Chondrocyte (in vitro differentiated cells): Measurements from ENCODE around the gene DTNBP1. TPM values are rescaled to one million over a fixed set of nuclear protein-coding genes. Genes with fewer than 3 reads are reported as not detected.
A peak's percentile ranks its signal among the peaks of the same experiment; 100 is the strongest.
"Not testable (repeated sequence)": the region's sequence is repeated elsewhere in the genome, so short reads cannot be mapped to it uniquely, and the experiment has no call there.

Experiments used
- DNase-seq: peaks from one replicate; pipeline ENCODE4 v3.0.0; 2021; ENCODE audit warnings: mixed read lengths, low spot score
- H3K27ac Mint-ChIP-seq: one replicate; pipeline ENCODE4 v1.8.0; 2021; ENCODE audit warnings: mild to moderate bottlenecking, moderate library complexity, mixed read lengths; ENCODE audit not compliant: unreplicated experiment
- H3K27me3 Mint-ChIP-seq: 2 replicates; pipeline ENCODE4 v1.8.0; 2021; ENCODE audit warnings: low read depth, mixed read lengths
- H3K36me3 Mint-ChIP-seq: 2 replicates; pipeline ENCODE4 v1.8.0; 2021; ENCODE audit warnings: low read depth, mixed read lengths
- H3K4me1 Mint-ChIP-seq: 2 replicates; pipeline ENCODE4 v1.8.0; 2021; ENCODE audit warnings: low read depth, mild to moderate bottlenecking, mixed read lengths
- H3K4me3 Mint-ChIP-seq: one replicate; pipeline ENCODE4 v1.8.0; 2021; ENCODE audit warnings: mild to moderate bottlenecking, moderate library complexity, mixed read lengths; ENCODE audit not compliant: unreplicated experiment
- H3K9me3 Mint-ChIP-seq: 2 replicates; pipeline ENCODE4 v1.8.0; 2021; ENCODE audit warnings: low read depth, mixed read lengths
- total RNA-seq: library from RNA; stranded (reverse); gene quantifications from 3 replicates; pipeline ENCODE4 v1.2.1, GENCODE V29; 2021
- TF ChIP-seq, protein P1 (sequence below): fragments of 200-600 bp; sonication (generic); IDR thresholded peaks from 2 replicates; pipeline ENCODE4 v1.5.0; 2021; ENCODE audit warnings: antibody characterized with exemption, mild to moderate bottlenecking, moderate library complexity

The DTNBP1 gene
- total RNA-seq, 1 donor from 2014 or later, result 18.0 TPM

DNA sequence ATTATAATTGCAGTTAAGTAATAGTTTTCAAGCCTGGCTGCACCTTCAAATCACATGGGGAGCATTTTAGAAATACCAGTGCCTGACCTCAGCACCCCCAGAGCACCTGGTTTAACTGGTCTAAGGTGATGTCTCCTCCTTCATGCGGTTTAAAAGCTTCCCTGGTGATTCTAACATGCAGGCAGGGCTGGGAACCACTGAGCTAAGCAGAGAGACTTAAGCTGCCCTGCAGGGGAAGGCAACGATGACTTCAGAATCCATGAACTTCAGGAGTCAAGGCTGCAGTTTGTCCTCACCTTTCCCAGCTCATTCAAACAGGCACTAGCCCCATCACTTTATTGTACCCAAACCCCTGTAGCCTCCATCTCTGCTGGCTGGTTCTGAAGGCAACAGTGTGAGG is 6.1 kb upstream of the DTNBP1 start:
- no peak overlapping the region for H3K4me3 Mint-ChIP-seq
- H3K27ac Mint-ChIP-seq, result no peak overlapping the region
- no peaks in the 10 kb centered on the region for H3K36me3 Mint-ChIP-seq
- DNase-seq, result no peak
- no peaks in the 10 kb centered on the region for H3K4me1 Mint-ChIP-seq
- peaks cover 27% of the 10 kb centered on the region for H3K27me3 Mint-ChIP-seq
- TF ChIP-seq, protein P1, sequence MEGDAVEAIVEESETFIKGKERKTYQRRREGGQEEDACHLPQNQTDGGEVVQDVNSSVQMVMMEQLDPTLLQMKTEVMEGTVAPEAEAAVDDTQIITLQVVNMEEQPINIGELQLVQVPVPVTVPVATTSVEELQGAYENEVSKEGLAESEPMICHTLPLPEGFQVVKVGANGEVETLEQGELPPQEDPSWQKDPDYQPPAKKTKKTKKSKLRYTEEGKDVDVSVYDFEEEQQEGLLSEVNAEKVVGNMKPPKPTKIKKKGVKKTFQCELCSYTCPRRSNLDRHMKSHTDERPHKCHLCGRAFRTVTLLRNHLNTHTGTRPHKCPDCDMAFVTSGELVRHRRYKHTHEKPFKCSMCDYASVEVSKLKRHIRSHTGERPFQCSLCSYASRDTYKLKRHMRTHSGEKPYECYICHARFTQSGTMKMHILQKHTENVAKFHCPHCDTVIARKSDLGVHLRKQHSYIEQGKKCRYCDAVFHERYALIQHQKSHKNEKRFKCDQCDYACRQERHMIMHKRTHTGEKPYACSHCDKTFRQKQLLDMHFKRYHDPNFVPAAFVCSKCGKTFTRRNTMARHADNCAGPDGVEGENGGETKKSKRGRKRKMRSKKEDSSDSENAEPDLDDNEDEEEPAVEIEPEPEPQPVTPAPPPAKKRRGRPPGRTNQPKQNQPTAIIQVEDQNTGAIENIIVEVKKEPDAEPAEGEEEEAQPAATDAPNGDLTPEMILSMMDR, result no peak
- H3K9me3 Mint-ChIP-seq, result no peaks in the 10 kb centered on the region

DNA sequence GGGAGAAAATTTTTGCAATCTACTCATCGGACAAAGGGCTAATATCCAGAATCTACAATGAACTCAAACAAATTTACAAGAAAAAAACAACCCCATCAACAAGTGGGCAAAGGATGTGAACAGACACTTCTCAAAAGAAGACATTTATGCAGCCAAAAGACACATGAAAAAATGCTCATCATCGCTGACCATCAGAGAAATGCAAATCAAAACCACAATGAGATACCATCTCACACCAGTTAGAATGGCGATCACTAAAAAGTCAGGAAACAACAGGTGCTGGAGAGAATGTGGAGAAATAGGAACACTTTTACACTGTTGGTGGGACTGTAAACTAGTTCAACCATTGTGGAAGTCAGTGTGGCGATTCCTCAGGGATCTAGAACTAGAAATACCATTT is 4.1 kb upstream of the DTNBP1 start:
- not testable (repeated sequence) for H3K4me3 Mint-ChIP-seq, H3K36me3 Mint-ChIP-seq, H3K4me1 Mint-ChIP-seq, DNase-seq, H3K9me3 Mint-ChIP-seq, H3K27ac Mint-ChIP-seq
- H3K27me3 Mint-ChIP-seq, result peaks cover 19% of the 10 kb centered on the region

DNA sequence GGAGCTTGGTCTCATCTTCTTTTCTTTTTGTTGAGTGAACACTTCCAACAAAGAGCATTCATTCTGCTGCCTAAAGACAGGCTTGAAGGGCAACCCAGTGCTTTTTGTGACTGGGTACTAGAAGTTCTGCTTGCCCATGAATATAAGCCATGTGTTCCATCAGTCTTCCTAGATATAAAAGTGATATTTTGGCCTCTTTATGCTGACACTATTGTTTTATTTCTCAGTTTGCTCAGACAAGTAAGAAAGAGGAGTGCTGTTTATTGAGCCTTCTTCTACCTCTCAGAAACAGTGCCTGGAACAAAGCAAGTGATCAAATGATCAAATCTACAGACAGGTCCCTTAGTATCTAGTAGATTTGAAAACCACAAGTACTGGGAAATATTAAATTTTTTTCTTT is 2.4 kb upstream of the DTNBP1 start:
- TF ChIP-seq, protein P1, result no peak

DNA sequence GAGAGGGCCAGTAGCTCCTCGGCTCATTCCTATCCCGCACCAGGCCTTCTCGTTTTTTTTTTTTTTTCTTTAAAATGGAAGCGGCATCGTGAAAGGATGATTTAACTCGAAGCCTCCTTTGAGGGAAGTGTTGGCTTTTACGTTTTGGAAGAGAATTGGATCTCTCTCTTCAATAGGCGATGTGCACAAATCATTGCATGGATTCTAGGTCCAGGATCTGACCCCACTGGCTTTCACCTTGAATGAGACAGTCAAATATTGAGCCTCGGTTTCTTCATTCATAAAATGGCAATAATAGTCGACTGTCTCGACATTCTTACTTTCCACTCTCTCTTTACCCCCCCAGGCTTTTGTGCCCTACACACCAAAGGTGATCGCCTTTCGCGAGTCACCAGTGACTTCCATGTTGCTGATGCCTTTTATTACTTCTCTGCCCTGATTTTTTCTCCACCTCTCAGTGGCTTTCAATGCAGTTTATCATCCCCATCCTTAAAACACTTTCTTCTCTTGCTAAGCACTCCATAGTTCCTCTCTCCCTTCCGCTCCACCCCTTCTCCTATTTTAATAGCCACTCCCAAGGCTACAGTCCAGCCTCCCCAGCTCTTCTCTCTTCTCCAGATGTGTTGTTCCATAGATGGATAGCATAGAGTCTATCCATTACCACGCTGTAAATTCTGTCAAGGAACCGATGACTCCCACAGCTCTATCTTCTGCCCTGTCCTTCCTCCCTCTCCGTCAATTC is 473 bp upstream of the DTNBP1 start:
- peaks cover 12% of the 10 kb centered on the region for H3K4me1 Mint-ChIP-seq
- peak overlapping the region; percentile 76 for H3K4me3 Mint-ChIP-seq
- peaks cover 6% of the 10 kb centered on the region for H3K27me3 Mint-ChIP-seq
- no peak for DNase-seq
- TF ChIP-seq, protein P1, result no peak
- H3K27ac Mint-ChIP-seq, result no peak overlapping the region
- H3K36me3 Mint-ChIP-seq, result peaks cover 1% of the 10 kb centered on the region
- no peaks in the 10 kb centered on the region for H3K9me3 Mint-ChIP-seq

More for the DNA sequence above, 2.4 kb upstream of the DTNBP1 start:
- no peaks in the 10 kb centered on the region for H3K36me3 Mint-ChIP-seq
- DNase-seq, result no peak
- no peaks in the 10 kb centered on the region for H3K9me3 Mint-ChIP-seq
- H3K27me3 Mint-ChIP-seq, result peaks cover 17% of the 10 kb centered on the region
- H3K4me3 Mint-ChIP-seq, result no peak overlapping the region
- H3K4me1 Mint-ChIP-seq, result peaks cover 12% of the 10 kb centered on the region
- H3K27ac Mint-ChIP-seq, result no peak overlapping the region

DNA sequence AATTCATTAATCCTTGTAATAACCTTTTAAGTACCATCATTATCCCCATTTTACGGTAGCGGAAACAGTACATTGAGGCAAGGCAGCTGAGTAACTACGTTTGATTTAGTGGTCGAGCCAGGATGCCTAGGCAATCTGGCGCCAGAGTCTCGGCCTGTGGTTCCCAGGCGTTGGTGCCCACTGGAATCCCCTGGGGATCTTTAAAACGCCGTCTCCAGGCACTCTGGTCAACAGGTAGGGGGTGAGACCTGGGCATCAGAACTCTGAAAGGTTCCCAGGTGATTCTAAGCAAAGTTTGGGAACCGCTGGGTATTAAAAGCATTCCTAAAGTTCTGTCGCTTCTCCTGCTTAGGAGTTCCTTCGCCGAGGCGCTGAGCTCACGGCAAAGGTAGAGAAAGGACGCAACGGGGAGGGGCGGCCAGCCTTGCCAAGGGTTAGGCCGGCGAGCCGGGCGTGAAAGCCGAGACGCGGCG is 939 bp downstream of the DTNBP1 start:
- TF ChIP-seq, protein P1, result no peak
- Mint-ChIP-seq H3K4me1 (peaks cover 12% of the 10 kb centered on the region), H3K27me3 (no peaks in the 10 kb centered on the region), H3K9me3 (no peaks in the 10 kb centered on the region), H3K27ac (no peak overlapping the region), H3K4me3 (peak overlapping the region; percentile 76), H3K36me3 (peaks cover 1% of the 10 kb centered on the region)
- no peak for DNase-seq

DNA sequence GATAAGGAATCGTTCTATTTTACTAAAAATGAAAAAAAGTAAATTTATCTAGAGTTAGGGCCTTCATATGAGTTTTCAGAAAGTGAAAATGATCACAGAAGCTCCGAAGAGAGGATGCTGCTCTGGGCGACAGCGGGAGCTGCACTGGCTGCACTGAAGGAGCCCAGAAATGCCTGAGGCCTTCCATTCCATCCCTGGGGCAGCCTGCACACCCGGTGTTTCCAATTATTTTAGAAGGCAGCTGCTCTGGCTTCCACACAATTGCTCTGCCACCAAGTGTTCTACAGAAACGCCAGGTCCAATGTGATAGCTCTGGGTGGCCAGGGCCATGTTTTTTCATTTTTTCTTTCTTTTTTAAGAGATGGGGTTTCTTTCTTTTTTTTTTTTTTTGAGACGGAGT is 3.6 kb downstream of the DTNBP1 start:
- no peak overlapping the region for H3K27ac Mint-ChIP-seq
- no peaks in the 10 kb centered on the region for H3K27me3 Mint-ChIP-seq
- peaks cover 18% of the 10 kb centered on the region for H3K4me1 Mint-ChIP-seq

More for the DNA sequence above, 3.6 kb downstream of the DTNBP1 start:
- peaks cover 1% of the 10 kb centered on the region for H3K36me3 Mint-ChIP-seq
- TF ChIP-seq, protein P1, result no peak
- DNase-seq, result no peak
- no peaks in the 10 kb centered on the region for H3K9me3 Mint-ChIP-seq
- H3K4me3 Mint-ChIP-seq, result no peak overlapping the region
